Lower lobe of right lung (tissue), 2 donors: Measurements from ENCODE around the gene FBXW7. TPM values are rescaled to one million over a fixed set of nuclear protein-coding genes. Genes with fewer than 3 reads are reported as not detected.

ENCODE experiments used
- ATAC-seq, 2 donors: fragments of 200-7000 bp; cut with Tn5 transposase; one replicate each; pipeline ENCODE4 v1.9.1; 2020 to 2022; ENCODE audit warnings: mild to moderate bottlenecking in 2 of 2, moderate library complexity in 2 of 2
- DNase-seq: peaks from one replicate; pipeline ENCODE4 v3.0.0-alpha.2; 2020
- H3K27ac ChIP-seq: fragments of 200-600 bp; one replicate; pipeline ENCODE4 v1.8.0; 2022
- H3K27me3 ChIP-seq: fragments of 200-600 bp; one replicate; pipeline ENCODE4 v1.8.0; 2022; ENCODE audit warnings: low read depth
- H3K36me3 ChIP-seq: fragments of 200-600 bp; one replicate; pipeline ENCODE4 v1.8.0; 2022; ENCODE audit warnings: mild to moderate bottlenecking
- H3K4me1 ChIP-seq: fragments of 200-600 bp; one replicate; pipeline ENCODE4 v1.8.0; 2022
- H3K4me3 ChIP-seq: fragments of 200-600 bp; one replicate; pipeline ENCODE4 v1.8.0; 2022; ENCODE audit warnings: mild to moderate bottlenecking
- H3K9me3 ChIP-seq: fragments of 200-600 bp; one replicate; pipeline ENCODE4 v1.8.0; 2022
- intact Hi-C: fragments of 100-400 bp; cut with DNase I; formaldehyde crosslinking; loops from one replicate; pipeline ENCODE4 v1.11.0; 2022
- microRNA-seq: library from miRNA; unstranded; fragments of <30 nt; microRNA quantifications from one replicate; pipeline ENCODE4 v1.2.0, GENCODE V29; 2020; ENCODE audit warnings: borderline number of aligned reads
- total RNA-seq: library from RNA; stranded (reverse); fragmentation: NEBNext Ultra II Directional; extraction: Animal tissue kit (Norgen Biotek cat#: 25700); gene quantifications from one replicate; pipeline ENCODE4 v1.2.1, GENCODE V29; 2021
- TF ChIP-seq, protein P1 (sequence below): fragments of 200-600 bp; IDR thresholded peaks from one replicate; pipeline ENCODE4 v1.8.0; 2022; ENCODE audit warnings: antibody characterized with exemption, mild to moderate bottlenecking
- donor health status: DM: no; HTN: yes; CAD: no; lungs with severe emphysema.

The FBXW7 gene
- total RNA-seq, 1 donor from 2014 or later = 39.6 TPM

DNA sequence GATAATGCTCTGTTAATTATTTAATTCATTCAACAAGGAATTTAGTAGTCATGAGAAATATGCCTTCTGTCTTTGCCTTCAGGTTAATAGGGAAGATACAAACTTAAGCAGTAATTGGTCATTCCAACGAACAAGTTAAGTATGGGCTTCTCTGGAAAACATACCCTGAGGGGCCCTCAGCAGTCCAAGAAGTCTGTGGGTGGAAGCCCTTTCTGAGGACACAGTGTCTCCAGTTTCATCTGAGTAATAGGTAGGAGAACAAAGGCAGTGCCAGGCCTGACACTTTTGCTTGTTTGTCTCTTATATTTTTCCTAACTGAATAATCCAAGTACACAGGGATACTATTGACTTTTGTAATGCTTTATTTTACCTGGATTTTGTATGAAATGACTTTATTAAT, 262.5 kb downstream of the FBXW7 start:
- Histone ChIP-seq H3K36me3 (no peaks in the 10 kb centered on the region), H3K4me1 (no peaks in the 10 kb centered on the region), H3K4me3 (no peak overlapping the region), H3K27me3 (no peaks in the 10 kb centered on the region), H3K9me3 (no peaks in the 10 kb centered on the region), H3K27ac (no peak overlapping the region)
- TF ChIP-seq, protein P1, sequence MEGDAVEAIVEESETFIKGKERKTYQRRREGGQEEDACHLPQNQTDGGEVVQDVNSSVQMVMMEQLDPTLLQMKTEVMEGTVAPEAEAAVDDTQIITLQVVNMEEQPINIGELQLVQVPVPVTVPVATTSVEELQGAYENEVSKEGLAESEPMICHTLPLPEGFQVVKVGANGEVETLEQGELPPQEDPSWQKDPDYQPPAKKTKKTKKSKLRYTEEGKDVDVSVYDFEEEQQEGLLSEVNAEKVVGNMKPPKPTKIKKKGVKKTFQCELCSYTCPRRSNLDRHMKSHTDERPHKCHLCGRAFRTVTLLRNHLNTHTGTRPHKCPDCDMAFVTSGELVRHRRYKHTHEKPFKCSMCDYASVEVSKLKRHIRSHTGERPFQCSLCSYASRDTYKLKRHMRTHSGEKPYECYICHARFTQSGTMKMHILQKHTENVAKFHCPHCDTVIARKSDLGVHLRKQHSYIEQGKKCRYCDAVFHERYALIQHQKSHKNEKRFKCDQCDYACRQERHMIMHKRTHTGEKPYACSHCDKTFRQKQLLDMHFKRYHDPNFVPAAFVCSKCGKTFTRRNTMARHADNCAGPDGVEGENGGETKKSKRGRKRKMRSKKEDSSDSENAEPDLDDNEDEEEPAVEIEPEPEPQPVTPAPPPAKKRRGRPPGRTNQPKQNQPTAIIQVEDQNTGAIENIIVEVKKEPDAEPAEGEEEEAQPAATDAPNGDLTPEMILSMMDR = no peak
- intact Hi-C loops = no loop called here
- ATAC-seq = no peak
- DNase-seq = no peak

Small RNA genes within 50 kb of the gene (microRNA-seq; reads per million reads assigned to microRNA genes)
- gene MIR3140 = not detected

Other genes starting within 250 kb of the FBXW7 start
- gene TMEM154, start 143.9 kb upstream of the FBXW7 start, total RNA-seq = 19.6 TPM
- 1.0 TPM for gene TIGD4, start 243.6 kb upstream of the FBXW7 start, total RNA-seq
- 37.2 TPM for gene ARFIP1, start 243.9 kb upstream of the FBXW7 start, total RNA-seq